Natural killer cell treated with Interleukin-12 subunit alpha and Interleukin-12 subunit beta and Interleukin-15 and Interleukin-18, amount 100 ng/mL, for 72 hours (primary cell): Measurements from ENCODE around the gene ZFP62. TPM values are rescaled to one million over a fixed set of nuclear protein-coding genes. Genes with fewer than 3 reads are reported as not detected.

Experiments used
- total RNA-seq, 2 donors: library from RNA; stranded (reverse); gene quantifications; one replicate each; pipeline ENCODE4 v1.2.3, GENCODE V29; 2022

Gene ZFP62
- total RNA-seq, 2 donors from 2014 or later, result 17.5 to 21.7 TPM

Other genes with a start within 250 kb of the ZFP62 start
- gene FLT4, start 211.7 kb downstream of the ZFP62 start, total RNA-seq, result under 1 TPM; 0.26 to 0.47 TPM
- gene OR2Y1, start 121.2 kb downstream of the ZFP62 start, total RNA-seq, result not detected
- 100 to 1,000 TPM; 141 to 157 TPM for gene MGAT1, start 58.5 kb downstream of the ZFP62 start, total RNA-seq
- not detected for gene BTNL8, start 37.9 kb upstream of the ZFP62 start, total RNA-seq
- not detected for gene BTNL3, start 127.6 kb upstream of the ZFP62 start, total RNA-seq
- gene BTNL9, start 179.0 kb upstream of the ZFP62 start, total RNA-seq, result not detected